HG02840 (cell line): ENCODE data around the gene RABGAP1L.
"Not testable (repeated sequence)": the region's sequence is repeated elsewhere in the genome, so short reads cannot be mapped to it uniquely, and the experiment has no call there.

Experiments used
- ATAC-seq: cut with Tn5 transposase; IDR thresholded peaks from one replicate; pipeline ENCODE4 v1.9.1; 2021; ENCODE audit warnings: mild to moderate bottlenecking, moderate library complexity, moderate number of reproducible peaks; ENCODE audit not compliant: unreplicated experiment, low FRiP score

Gene RABGAP1L

DNA sequence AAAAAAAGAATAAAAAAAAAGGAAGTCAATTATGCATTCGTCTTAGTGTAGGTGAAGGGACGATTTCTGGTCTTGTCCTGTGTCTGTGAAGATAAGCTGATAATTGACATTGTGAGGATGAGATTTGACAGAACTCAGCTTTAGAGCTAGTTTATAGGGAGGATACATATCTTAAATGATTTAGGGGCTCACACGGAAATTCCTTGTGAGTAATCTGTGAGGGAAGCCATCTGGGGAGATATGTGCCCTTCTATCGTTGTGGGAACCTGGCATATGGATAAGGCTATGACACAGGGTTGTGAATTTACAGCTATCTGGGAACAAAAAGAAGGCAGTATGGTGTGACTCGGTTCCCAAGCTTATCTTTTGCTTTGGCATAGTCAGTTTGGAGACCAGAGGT, 71.1 kb downstream of the RABGAP1L start:
- no peak for ATAC-seq

DNA sequence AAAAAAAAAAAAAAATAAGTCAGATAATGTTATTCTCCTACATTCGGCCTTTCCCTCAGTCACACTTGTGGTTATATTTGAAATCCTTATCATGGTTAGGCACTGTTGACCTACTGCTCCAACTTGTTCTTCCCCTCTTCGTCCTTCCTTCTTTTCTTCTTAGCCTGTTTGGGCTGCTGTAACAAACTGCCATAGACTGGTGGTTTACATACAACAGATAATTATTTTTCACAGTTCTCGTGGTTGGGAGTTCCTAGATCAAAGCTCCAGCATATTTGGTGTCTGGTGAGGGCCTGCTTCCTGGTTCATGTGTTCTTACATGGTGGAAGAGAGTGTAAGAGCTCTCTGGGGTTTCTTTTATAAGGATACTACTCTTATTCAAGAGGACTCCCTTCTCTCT, 73.4 kb downstream of the RABGAP1L start:
- no peak for ATAC-seq

- ATAC-seq = not testable (repeated sequence)
Observed at GRCh38 chr1:174238845-174239501, 79.7 kb downstream of the RABGAP1L start.

DNA sequence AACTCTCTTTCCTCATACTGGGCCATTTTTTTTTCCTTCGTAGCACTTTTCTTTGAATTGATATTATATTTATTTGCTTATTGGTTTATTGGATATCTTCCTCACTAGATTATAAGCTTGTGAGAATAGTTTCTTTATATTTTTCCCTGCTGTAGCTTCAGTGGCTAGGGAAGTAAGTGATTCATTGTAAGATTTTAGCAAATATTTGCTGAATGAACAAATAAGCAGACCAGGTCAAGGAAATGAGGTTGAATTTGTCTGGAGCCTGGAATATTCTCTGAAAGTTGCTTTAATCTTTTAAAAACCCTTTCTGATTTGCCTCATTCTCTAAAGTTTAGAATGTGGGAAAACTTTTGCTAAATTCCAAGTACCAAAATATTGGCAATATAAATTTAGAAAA, 80.2 kb downstream of the RABGAP1L start:
- no peak for ATAC-seq

DNA sequence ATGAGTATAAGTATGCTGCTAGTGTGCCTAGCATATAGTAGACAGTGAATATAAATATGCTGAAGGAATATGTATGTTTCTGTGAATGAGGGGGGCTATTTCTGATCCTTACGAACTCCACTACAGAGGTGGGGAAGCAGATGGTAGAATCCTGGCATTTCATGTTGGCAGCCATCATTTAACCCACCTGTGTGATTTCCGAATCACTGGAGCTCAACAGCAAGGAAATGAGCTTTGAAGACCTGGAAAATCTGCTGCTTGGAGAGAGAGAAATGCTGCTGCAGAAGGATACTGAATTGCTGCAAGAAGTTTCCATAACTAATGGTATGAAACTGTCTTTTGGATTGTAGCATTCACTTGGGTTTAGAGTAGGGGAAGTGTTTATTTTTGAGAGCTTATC, 83.5 kb downstream of the RABGAP1L start:
- no peak for ATAC-seq

- no peak for ATAC-seq
Observed at GRCh38 chr1:174243451-174244000, 84.2 kb downstream of the RABGAP1L start.

DNA sequence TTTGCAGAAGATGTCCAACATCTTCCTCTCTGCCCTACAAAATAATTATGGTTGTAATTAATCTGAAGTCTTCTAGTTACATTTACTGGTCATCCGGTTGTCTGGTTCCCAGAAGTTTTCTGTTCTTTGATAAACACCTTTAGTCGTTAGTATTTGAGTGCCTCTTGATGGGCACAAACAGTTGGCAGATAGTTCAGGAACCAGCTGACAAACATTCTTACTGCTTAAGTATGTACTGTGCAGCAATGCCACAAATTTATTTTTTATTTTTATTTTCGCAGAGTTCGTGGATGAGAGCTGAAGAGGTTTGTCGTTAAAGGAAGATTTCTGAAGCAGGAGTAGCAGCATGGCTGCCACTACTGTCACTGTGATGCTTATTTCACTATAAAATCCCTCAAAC, 84.7 kb downstream of the RABGAP1L start:
- no peak for ATAC-seq

GRCh38 chr1:174247472-174247871, 88.2 kb downstream of the RABGAP1L start:
- ATAC-seq = no peak

GRCh38 chr1:174248041-174248440, 88.7 kb downstream of the RABGAP1L start:
- ATAC-seq = no peak

- not testable (repeated sequence) for ATAC-seq
Observed at GRCh38 chr1:174256386-174256785, 97.1 kb downstream of the RABGAP1L start.

DNA sequence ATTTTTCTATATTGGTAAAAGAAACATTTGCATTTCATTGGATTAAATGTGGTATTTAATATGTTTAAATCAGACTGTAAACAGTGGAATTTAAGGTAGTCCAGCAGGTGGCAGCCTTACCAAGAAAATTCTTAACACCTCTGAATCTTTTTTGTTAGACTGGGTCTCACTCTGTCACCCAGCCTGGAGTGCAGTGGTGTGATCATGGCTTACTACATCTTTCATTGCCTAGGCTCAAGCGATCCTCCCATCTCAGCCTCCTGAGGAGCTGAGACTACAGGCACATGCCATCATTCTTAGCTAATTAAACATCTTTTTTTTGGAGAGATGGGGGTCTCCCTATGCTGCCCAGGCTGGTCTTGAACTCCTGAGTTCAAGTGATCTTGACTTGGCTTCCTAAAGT, 98.8 kb downstream of the RABGAP1L start:
- ATAC-seq = no peak

GRCh38 chr1:174262349-174263241, 103.3 kb downstream of the RABGAP1L start:
- no peak for ATAC-seq

GRCh38 chr1:174265282-174265681, 106.0 kb downstream of the RABGAP1L start:
- no peak for ATAC-seq

DNA sequence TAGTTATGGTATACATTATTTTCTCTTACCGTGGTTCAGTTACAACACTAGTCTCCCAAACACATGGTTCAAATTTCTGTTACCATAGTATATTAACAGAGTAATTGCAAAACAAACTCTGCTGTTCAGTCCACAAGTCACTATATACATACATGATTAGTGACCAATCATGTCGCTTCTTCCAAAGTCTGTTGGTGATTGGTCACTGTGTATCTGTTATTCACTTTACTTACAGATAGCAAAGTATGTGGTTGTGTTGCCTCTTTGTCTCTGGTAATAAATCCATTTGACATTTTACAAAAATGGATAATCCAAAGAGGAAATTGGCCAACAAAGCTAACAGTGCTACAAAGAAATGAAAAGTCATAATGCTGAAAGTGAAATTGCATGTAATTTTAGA, 107.2 kb downstream of the RABGAP1L start:
- ATAC-seq = no peak

- ATAC-seq = no peak
Observed at GRCh38 chr1:174266991-174267612, 107.8 kb downstream of the RABGAP1L start.

GRCh38 chr1:174269989-174270651, 110.8 kb downstream of the RABGAP1L start:
- ATAC-seq = no peak

DNA sequence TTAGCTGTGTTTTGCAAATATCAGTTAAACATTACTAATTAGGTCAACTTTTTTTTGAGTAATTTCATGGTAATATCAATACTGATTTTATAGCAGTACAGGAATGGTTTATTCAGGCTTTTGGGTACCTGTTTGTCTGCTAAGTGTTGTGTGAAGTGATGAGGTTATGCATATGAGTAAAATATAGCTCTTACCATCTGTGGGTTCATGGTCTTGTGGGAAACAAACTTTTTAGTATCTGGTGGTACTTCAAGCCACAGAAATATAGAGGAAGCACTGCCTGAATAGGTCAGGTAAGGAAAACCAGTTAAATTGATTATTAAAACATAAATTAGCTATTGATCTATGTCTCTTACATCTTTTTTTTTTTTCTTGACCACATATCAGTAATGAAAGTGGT, 113.9 kb downstream of the RABGAP1L start:
- no peak for ATAC-seq

GRCh38 chr1:174273776-174274175, 114.5 kb downstream of the RABGAP1L start:
- no peak for ATAC-seq

- ATAC-seq = no peak
Observed at GRCh38 chr1:174274452-174274851, 115.1 kb downstream of the RABGAP1L start.

DNA sequence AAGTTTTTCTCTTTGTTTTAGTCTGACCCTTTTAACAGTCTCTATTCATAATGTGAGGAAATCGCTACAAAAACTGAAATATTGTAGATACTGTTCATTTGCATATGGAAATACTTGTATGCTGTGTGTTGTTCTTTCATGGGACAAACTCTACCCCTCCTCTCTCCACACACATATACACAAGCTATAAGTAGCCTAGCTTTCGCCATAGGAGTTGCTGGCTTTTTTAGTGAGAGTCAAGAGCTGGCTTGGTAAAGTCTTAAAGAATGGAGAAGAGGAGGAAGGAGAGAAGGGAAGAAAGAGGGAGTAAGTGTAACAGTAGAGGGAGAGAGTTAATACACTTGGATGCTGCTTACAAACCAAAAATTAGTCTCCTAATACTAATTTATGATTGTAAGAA, 115.6 kb downstream of the RABGAP1L start:
- no peak for ATAC-seq

GRCh38 chr1:174276087-174276486, 116.8 kb downstream of the RABGAP1L start:
- no peak for ATAC-seq
